Fibroblast of the aortic adventitia (primary cell): ENCODE data around the gene RNF26. TPM values are rescaled to one million over a fixed set of nuclear protein-coding genes. Genes with fewer than 3 reads are reported as not detected.

Experiments used
- DNase-seq: peaks from one replicate; pipeline ENCODE4 v3.0.0-alpha.2; 2010; ENCODE audit warnings: low read depth
- H3K4me3 ChIP-seq: 2 replicates; pipeline ENCODE4 v1.5.1; 2011; ENCODE audit warnings: low read depth, mild to moderate bottlenecking, control low read depth, low read length, moderate library complexity
- CTCF ChIP-seq: IDR thresholded peaks from 2 replicates; pipeline ENCODE4 v1.5.1; 2011; ENCODE audit warnings: mild to moderate bottlenecking, low read length, control low read depth, inconsistent platforms; ENCODE audit not compliant: insufficient read depth
- total RNA-seq: library from RNA; depleted of rRNA; stranded (reverse); fragments of >200 nt; gene quantifications from 2 replicates; pipeline ENCODE4 v1.2.3, GENCODE V29; 2012; ENCODE audit warnings: low replicate concordance

RNF26 gene
- total RNA-seq, 1 donor = 7.1 TPM

DNA sequence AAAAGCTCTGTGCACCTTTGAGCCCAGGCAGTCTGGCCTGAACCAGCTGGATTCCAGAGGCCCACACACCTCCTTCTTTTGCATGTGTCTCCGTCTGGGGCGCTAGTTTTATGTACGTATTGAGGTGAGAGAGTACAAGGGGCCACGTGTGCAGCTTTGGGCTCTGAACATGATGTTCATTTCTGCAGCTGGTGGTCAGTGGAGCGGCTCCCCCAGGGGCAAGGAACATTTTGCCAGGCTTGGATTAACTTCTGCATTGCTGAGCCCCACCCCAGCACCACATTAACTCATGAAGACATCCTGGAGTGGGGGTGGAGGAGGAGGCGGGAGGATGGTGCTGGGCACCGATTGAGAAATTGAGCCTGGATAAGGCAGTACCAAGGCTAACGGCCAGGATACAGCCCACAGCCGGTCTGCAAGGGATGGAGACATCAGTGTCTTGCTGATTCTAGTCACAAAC, 33.4 kb downstream of the RNF26 start:
- no peak for TF ChIP-seq CTCF
- no peak for DNase-seq

DNA sequence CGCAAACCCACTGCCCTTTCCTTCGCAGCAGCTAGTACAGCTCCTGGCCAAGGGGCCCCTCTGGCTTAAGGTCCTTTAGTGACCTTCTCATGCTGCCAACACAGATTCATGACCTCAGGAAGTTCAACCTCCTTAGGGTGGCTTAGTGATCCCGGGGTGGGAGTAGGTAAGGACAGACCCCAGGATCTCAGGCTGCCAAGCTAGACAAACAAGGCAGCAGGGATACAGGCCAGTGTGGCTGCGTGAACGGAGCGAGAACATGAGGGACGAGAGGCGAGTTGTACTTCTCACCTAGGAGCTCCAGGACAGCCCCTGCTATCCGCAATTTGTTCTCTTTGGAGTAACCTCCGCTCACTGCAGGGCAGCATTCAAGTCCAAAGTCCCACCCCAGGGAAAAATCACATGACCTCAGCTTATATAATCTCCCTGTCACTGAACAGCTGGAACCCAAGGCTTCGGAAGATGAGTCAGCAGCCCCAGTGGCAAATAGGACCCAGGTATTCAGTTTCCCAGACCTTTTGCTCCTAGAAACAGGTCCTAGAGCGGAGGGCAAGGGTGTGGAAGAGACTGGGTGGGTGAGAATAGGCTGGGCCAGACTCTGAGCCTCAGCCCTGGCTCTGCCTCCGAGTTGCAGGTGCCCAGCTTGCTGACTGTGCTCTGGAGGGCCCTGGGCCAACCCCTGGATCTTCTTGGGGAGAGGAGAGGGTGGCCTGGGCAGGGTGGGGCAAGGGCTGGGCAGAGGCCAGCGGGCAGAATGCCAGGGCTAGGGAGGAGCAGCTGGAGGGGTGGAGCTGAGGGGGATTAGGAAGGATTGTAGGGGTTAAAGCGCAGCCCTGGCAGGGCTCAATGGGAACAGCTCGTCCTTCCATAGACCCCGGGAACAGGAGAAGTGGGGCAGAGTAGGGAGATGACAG, 34.1 kb downstream of the RNF26 start:
- TF ChIP-seq CTCF = no peak
- DNase-seq = peak; percentile 71
- no peak overlapping the region for H3K4me3 ChIP-seq

More for the DNA sequence above, 33.4 kb downstream of the RNF26 start:
- H3K4me3 ChIP-seq = no peak overlapping the region

DNA sequence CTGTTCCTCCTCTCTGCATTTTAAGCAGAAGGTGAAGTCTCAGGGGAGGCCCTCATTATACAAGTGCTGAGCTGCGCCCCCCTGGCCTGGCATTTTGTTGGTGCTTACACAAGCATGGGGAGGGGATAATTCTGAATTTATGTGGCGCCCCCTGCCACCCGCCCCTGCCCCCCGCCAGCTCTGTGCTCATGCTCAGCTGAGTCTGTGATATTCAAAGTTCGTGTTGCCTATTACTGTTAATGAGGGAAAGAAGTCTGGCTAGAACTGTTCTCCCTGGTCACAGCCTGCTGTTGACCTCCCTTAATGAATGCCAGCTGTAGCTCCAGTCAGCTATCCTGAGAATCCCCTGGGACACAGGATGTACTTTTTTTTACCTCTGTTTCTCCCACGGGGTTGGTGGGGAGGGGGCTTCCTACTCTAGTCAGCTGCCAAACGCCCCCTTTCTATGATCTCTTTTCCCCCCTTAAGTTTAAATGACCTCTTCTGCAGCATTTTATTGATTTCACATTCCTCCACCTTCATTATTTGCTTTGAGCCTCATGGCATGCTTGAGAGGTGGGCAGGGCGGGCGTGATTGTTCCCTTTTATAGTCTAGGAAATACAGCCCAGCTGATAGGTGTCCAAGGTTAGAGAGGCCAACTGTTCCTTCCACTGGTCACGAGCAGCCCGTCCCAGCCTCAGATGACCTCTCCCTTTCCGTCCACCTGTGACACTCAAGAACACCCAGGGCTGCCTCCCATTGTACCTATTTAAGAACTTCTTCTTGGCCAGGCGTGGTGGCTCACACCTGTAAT, 35.0 kb downstream of the RNF26 start:
- no peak for TF ChIP-seq CTCF
- no peak for DNase-seq
- no peak overlapping the region for H3K4me3 ChIP-seq

DNA sequence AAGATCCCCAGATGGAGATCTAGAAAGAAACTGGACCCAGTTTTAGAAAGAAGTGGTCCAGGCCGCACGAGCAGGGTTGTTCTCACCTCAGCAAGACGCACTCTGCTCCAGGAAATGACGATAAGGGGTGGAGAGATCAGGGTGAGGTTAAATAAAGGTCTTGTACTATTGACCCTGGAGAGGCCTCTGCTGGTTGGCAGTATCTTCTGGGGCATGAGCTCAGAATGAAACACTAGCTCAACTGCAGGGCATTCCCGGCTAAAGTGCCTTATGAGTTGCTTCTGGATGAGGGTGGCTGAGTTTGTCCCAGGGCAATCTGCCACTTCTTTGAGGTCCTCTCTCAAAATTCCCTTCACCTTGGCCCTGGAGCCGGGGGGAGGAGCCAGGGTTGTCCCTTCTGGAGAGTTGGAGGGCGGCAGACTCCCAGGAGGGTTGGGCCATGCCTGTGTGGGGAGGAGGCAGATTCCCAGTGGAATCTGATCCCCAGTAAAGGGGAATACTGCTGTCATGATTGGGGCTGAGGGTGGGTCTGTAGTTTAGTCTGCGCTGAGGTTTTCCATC, 36.2 kb downstream of the RNF26 start:
- no peak for TF ChIP-seq CTCF
- H3K4me3 ChIP-seq = no peak overlapping the region
- peak; percentile 26 for DNase-seq

- no peak for DNase-seq
- no peak for TF ChIP-seq CTCF
Measured at GRCh38 chr11:119371067-119371601, 36.8 kb downstream of the RNF26 start.

DNA sequence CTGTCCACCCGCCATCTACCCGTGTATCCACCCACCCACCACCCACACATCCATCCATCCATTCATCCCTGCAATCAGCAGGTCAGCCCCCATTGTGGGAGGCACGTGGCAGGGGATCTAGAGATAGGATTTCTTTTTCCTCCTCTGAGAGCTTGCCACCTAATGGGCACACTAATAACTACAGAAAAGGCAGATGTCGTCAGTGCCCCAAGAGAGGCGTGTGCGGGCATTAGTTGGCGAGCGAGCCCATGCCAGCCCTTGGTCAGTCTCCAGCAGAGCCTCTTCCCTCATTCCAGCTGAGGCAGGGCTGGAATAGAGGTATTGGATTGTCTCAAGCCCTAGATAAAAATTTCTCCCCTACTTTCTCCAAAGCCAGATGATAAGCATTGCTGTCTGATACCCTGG, 37.5 kb downstream of the RNF26 start:
- H3K4me3 ChIP-seq = no peak overlapping the region
- DNase-seq = no peak
- no peak for TF ChIP-seq CTCF

More at GRCh38 chr11:119371067-119371601, 36.8 kb downstream of the RNF26 start:
- no peak overlapping the region for H3K4me3 ChIP-seq
